CD14-positive monocyte (primary cell): ENCODE results near the gene PLEKHH3. TPM values are rescaled to one million over a fixed set of nuclear protein-coding genes. Genes with fewer than 3 reads are reported as not detected.

Experiments
- DNase-seq, 3 donors: peaks; one replicate each; pipeline ENCODE4 v3.0.0-alpha.2; 2011 to 2022
- H2AFZ ChIP-seq: 2 replicates; pipeline ENCODE4 v1.6.0; 2012; ENCODE audit warnings: mild to moderate bottlenecking, low read depth, low read length, inconsistent platforms; ENCODE audit not compliant: insufficient read depth, poor library complexity, severe bottlenecking
- H3K27ac ChIP-seq, 2 donors: 1 replicate in 1 of 2; 2 replicates in 1 of 2; pipeline ENCODE4 v1.5.1; 2012 to 2013; ENCODE audit warnings: low read length in 2 of 2, control low read depth in 1 of 2, inconsistent platforms in 1 of 2, low read depth in 1 of 2, mild to moderate bottlenecking in 1 of 2
- H3K27me3 ChIP-seq, 2 donors: one replicate each; pipeline versions ENCODE4 v1.6.0 to v1.6.1; 2011 to 2013; ENCODE audit warnings: low read length in 2 of 2; ENCODE audit not compliant: control insufficient read depth in 2 of 2, insufficient read depth in 2 of 2
- H3K36me3 ChIP-seq, 2 donors: replicated peaks in 1 of 2; 1 replicate in 1 of 2; 2 replicates in 1 of 2; pipeline versions ENCODE4 v1.5.1 to v1.6.1; 2012 to 2013; ENCODE audit warnings: low read length in 2 of 2, control low read depth in 1 of 2, inconsistent platforms in 1 of 2, mild to moderate bottlenecking in 1 of 2; ENCODE audit not compliant: insufficient read depth in 2 of 2, control insufficient read depth in 1 of 2
- H3K4me1 ChIP-seq, 2 donors: 1 replicate in 1 of 2; 2 replicates in 1 of 2; pipeline versions ENCODE4 v1.5.1 to v1.6.1; 2012 to 2013; ENCODE audit warnings: low read length in 2 of 2, control low read depth in 1 of 2, inconsistent platforms in 1 of 2, mild to moderate bottlenecking in 1 of 2, moderate library complexity in 1 of 2; ENCODE audit not compliant: insufficient read depth in 2 of 2, control insufficient read depth in 1 of 2
- H3K4me2 ChIP-seq: replicated peaks from 2 replicates; pipeline ENCODE3; 2012; ENCODE audit warnings: low read length, moderate library complexity, mild to moderate bottlenecking; ENCODE audit not compliant: poor library complexity, severe bottlenecking; ENCODE audit errors: extremely low read depth
- H3K4me3 ChIP-seq, 3 experiments: fragments of 200-600 bp in 1 of 3; sonication (generic) in 1 of 3; replicated peaks in 1 of 3; 1 replicate in 2 of 3; 2 replicates in 1 of 3; pipeline ENCODE4 v1.5.1; 2011 to 2013; ENCODE audit warnings: low read length in 3 of 3, mild to moderate bottlenecking in 3 of 3, control low read depth in 2 of 3, low read depth in 2 of 3, inconsistent platforms in 1 of 3, moderate library complexity in 1 of 3
- H3K79me2 ChIP-seq: 2 replicates; pipeline ENCODE4 v1.6.0; 2012; ENCODE audit warnings: mild to moderate bottlenecking, control low read depth, inconsistent platforms, low read length, moderate library complexity; ENCODE audit not compliant: insufficient read depth
- H3K9ac ChIP-seq: 2 replicates; pipeline ENCODE4 v1.6.0; 2017; ENCODE audit warnings: low read length, mild to moderate bottlenecking; ENCODE audit not compliant: insufficient read depth, poor library complexity, severe bottlenecking
- H3K9me3 ChIP-seq, 2 donors: replicated peaks in 1 of 2; 1 replicate in 1 of 2; 2 replicates in 1 of 2; pipeline versions ENCODE4 v1.5.1 to v1.6.1; 2012 to 2013; ENCODE audit warnings: low read length in 2 of 2, control low read depth in 1 of 2; ENCODE audit not compliant: control insufficient read depth in 1 of 2, insufficient read depth in 1 of 2
- H4K20me1 ChIP-seq: 2 replicates; pipeline ENCODE4 v1.6.0; 2012; ENCODE audit warnings: mild to moderate bottlenecking, low read length, control low read depth, moderate library complexity; ENCODE audit not compliant: insufficient read depth
- H3K27ac Mint-ChIP-seq, 7 donors: one replicate each; pipeline ENCODE4 v1.8.0; 2020; ENCODE audit warnings: mild to moderate bottlenecking in 7 of 7, mixed read lengths in 7 of 7, moderate library complexity in 6 of 7, inconsistent platforms in 2 of 7
- H3K27me3 Mint-ChIP-seq, 3 donors: one replicate each; pipeline ENCODE4 v1.8.0; 2021 to 2022; ENCODE audit warnings: low read depth in 3 of 3, mild to moderate bottlenecking in 3 of 3, mixed read lengths in 3 of 3, moderate library complexity in 3 of 3, inconsistent platforms in 1 of 3
- H3K36me3 Mint-ChIP-seq, 2 donors: one replicate each; pipeline ENCODE4 v1.8.0; 2020; ENCODE audit warnings: mixed read lengths in 2 of 2, inconsistent platforms in 1 of 2, mild to moderate bottlenecking in 1 of 2
- H3K4me1 Mint-ChIP-seq: one replicate; pipeline ENCODE4 v1.8.0; 2020; ENCODE audit warnings: mild to moderate bottlenecking, mixed read lengths
- H3K4me3 Mint-ChIP-seq, 2 donors: one replicate each; pipeline ENCODE4 v1.8.0; 2020; ENCODE audit warnings: mild to moderate bottlenecking in 2 of 2, mixed read lengths in 2 of 2, moderate library complexity in 1 of 2
- H3K9me3 Mint-ChIP-seq, 7 donors: one replicate each; pipeline ENCODE4 v1.8.0; 2020 to 2022; ENCODE audit warnings: mixed read lengths in 7 of 7, mild to moderate bottlenecking in 6 of 7, moderate library complexity in 6 of 7, inconsistent platforms in 2 of 7
- WGBS: methylation state at CpG from one replicate; pipeline ENCODE4 v1.1.5; 2013; ENCODE audit warnings: missing lambda C conversion rate; ENCODE audit not compliant: insufficient coverage; 5-methylcytosine and 5-hydroxymethylcytosine counted together
- intact Hi-C, 2 donors: fragments of 100-400 bp; cut with micrococcal nuclease; formaldehyde crosslinking; loops; one replicate each; pipeline versions ENCODE4 v1.15.0 to v1.15.1; 2023
- polyA plus RNA-seq, 3 donors: library from polyadenylated mRNA; depleted of rRNA in 1 of 3; unstranded in 2 of 3; stranded (reverse) in 1 of 3; fragments of 300-500 nt in 2 of 3; fragments of >200 nt in 1 of 3; fragmentation: Illumina TruSeq in 2 of 3; gene quantifications; 1 replicate in 2 of 3; 2 replicates in 1 of 3; pipeline ENCODE4 v1.2.3, GENCODE V29; 2012 to 2021
- TF ChIP-seq, protein P1 (sequence below): fragments of 200-600 bp; IDR thresholded peaks from one replicate; pipeline ENCODE4 v1.8.0; 2022; ENCODE audit warnings: antibody characterized with exemption, mild to moderate bottlenecking

The PLEKHH3 gene
- polyA plus RNA-seq, 3 donors = 0.38 to 0.43 (median 0.41) TPM

DNA sequence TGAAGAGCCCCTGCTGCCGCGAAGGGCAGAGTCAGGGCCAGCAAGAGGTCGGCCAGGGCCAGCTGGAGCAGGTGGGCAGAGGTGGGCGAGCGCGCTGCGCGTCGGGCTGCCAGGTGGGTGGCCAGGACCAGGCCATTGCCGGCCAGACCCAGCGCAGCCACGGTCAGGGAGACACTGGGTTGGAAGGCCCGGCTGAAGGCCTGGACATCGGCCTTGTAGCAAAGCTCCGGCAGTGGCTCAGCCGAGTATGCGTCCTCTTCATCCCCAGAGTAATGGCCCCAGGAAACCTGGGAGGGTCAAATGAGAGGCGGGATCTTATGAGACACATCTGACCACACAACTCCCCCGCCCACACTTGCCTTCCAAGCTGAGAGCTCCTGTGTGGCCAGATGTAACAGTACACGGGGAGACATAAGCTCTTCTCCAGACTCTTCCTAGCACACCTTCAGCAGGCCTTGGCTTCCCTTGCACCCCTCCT lies 3.6 kb upstream of the PLEKHH3 start:
- peaks cover 64 to 75% of the 10 kb centered on the region in 2 donors for H3K4me1 ChIP-seq
- Mint-ChIP-seq H3K9me3 (peaks cover 6 to 38% (median 17%) of the 10 kb centered on the region in 7 donors), H3K27ac (peak overlapping the region in 2 of 7 donors; percentile 51 to 74), H3K4me3 (peak overlapping the region in 1 of 2 donors; percentile 87), H3K4me1 (peaks cover 63% of the 10 kb centered on the region), H3K36me3 (peaks cover 8 to 10% of the 10 kb centered on the region in 2 donors), H3K27me3 (peaks cover 43 to 70% (median 59%) of the 10 kb centered on the region in 3 donors)
- no peak overlapping the region for H3K27ac ChIP-seq
- H3K27me3 ChIP-seq = peaks cover 33 to 47% of the 10 kb centered on the region in 2 donors
- peaks cover 6 to 14% of the 10 kb centered on the region in 2 donors for H3K9me3 ChIP-seq
- H3K9ac ChIP-seq = no peak overlapping the region
- H2AFZ ChIP-seq = peak overlapping the region; percentile 97
- TF ChIP-seq, protein P1, sequence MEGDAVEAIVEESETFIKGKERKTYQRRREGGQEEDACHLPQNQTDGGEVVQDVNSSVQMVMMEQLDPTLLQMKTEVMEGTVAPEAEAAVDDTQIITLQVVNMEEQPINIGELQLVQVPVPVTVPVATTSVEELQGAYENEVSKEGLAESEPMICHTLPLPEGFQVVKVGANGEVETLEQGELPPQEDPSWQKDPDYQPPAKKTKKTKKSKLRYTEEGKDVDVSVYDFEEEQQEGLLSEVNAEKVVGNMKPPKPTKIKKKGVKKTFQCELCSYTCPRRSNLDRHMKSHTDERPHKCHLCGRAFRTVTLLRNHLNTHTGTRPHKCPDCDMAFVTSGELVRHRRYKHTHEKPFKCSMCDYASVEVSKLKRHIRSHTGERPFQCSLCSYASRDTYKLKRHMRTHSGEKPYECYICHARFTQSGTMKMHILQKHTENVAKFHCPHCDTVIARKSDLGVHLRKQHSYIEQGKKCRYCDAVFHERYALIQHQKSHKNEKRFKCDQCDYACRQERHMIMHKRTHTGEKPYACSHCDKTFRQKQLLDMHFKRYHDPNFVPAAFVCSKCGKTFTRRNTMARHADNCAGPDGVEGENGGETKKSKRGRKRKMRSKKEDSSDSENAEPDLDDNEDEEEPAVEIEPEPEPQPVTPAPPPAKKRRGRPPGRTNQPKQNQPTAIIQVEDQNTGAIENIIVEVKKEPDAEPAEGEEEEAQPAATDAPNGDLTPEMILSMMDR = no peak
- no peaks in the 10 kb centered on the region for H4K20me1 ChIP-seq
- H3K79me2 ChIP-seq = no peaks in the 10 kb centered on the region
- peak overlapping the region in 1 of 3 experiments; percentile 75 for H3K4me3 ChIP-seq
- intact Hi-C loops = loop anchor here in 1 of 2 donors (5.0 kb wide), 1 partner anchor 103 kb away; the partner anchor contains the start of gene PSMC3IP
- DNase-seq = no peak
- WGBS = 71% methylated on average over 17 of the region's 20 CpGs
- no peaks in the 10 kb centered on the region for H3K36me3 ChIP-seq
- H3K4me2 ChIP-seq = peak overlapping the region; percentile 81

DNA sequence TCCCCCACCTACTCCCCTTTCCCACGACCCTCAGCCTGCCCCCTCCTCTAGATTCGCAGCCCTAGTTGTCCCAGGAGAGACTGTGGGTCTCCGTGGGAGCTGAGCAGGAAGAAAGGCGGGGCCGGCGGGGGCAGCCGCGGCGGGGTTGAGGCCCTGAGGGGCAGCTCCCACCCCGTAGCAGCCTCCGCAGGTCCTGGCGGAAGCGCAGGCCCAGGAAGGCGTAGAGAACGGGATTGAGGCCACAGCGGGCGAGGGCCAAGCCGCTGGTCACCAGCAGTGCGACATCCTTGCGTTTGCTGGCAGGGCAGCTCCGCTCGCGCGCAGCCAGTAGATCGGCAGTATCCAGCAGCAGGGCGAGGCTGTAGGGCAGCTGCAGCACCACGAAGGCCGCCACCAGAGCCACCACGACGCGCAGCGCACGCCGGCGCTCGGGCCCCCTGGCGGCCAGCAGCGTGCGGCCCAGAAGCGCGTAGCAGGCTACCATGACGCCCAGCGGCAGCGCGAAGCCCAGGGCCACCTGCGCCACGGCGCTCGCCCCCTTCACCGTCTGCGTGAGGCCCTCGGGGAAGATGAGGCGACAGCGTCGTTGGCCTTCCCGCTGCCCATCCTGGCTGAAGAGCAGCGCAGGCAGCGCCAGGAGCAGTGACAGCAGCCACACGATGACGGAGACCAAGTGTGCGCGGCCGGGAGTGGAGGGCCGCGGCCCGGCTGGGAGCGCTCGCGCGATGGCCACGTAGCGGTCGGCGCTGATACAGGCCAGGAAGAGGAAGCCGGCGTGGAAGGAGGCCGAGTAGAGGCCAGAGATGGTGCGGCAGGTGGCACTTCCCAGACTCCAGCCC lies 2.9 kb upstream of the PLEKHH3 start:
- peak overlapping the region in 5 of 7 donors; percentile 19 to 89 (median 76) for H3K27ac Mint-ChIP-seq
- H2AFZ ChIP-seq = peak overlapping the region; percentile 97
- DNase-seq = peak; percentile 74 to 80 (median 77)
- H3K4me2 ChIP-seq = peak overlapping the region; percentile 81
- no peak overlapping the region for H3K9ac ChIP-seq
- intact Hi-C loops = loop anchor here (5.0 kb wide), 1 partner anchor 102 kb away; the partner anchor contains the start of gene PSMC3IP (in 2 of the 2)
- peaks cover 39 to 53% of the 10 kb centered on the region in 2 donors for H3K27me3 ChIP-seq
- no peaks in the 10 kb centered on the region for H4K20me1 ChIP-seq
- WGBS = 3% methylated on average over 76 of the region's 78 CpGs
- peaks cover 70 to 82% of the 10 kb centered on the region in 2 donors for H3K4me1 ChIP-seq
- TF ChIP-seq, protein P1 = peak; percentile 93
- peaks cover 68% of the 10 kb centered on the region for H3K4me1 Mint-ChIP-seq
- H3K9me3 Mint-ChIP-seq = peaks cover 6 to 38% (median 17%) of the 10 kb centered on the region in 7 donors
- H3K79me2 ChIP-seq = no peaks in the 10 kb centered on the region
- H3K9me3 ChIP-seq = peaks cover 6 to 15% of the 10 kb centered on the region in 2 donors
- peak overlapping the region; percentile 17 to 30 for H3K27ac ChIP-seq
- H3K4me3 ChIP-seq = peak overlapping the region; percentile 0 to 75 (median 32)
- H3K4me3 Mint-ChIP-seq = peak overlapping the region; percentile 67 to 87
- peaks cover 9 to 10% of the 10 kb centered on the region in 2 donors for H3K36me3 Mint-ChIP-seq
- H3K36me3 ChIP-seq = no peaks in the 10 kb centered on the region
- H3K27me3 Mint-ChIP-seq = peaks cover 47 to 70% (median 62%) of the 10 kb centered on the region in 3 donors
